SW480 (cell line): Measurements from ENCODE around the gene PFDN1.
A peak's percentile ranks its signal among the peaks of the same experiment; 100 is the strongest.
"Not testable (repeated sequence)": the region's sequence is repeated elsewhere in the genome, so short reads cannot be mapped to it uniquely, and the experiment has no call there.

Experiments
- DNase-seq: peaks from one replicate; pipeline ENCODE4 v3.0.0-alpha.2; 2016; ENCODE audit warnings: low spot score

PFDN1 gene

GRCh38 chr5:140302786-140303639 is at the start of gene PFDN1:
Gene PFDN1 (minus strand): TSS chr5:140303101. CDS start chr5:140303073, 28 bp downstream.
- DNase-seq, result peak; percentile 98

- peak; percentile 62 for DNase-seq
Observed at GRCh38 chr5:140351609-140352334, 48.9 kb upstream of the PFDN1 start.

- DNase-seq, result no peak
Observed at GRCh38 chr5:140349244-140349643, 46.3 kb upstream of the PFDN1 start.

GRCh38 chr5:140348104-140348503 is 45.2 kb upstream of the PFDN1 start:
- DNase-seq, result no peak

GRCh38 chr5:140347360-140347759 is 44.5 kb upstream of the PFDN1 start:
- DNase-seq, result no peak

- DNase-seq, result peak; percentile 93
Observed at GRCh38 chr5:140346348-140347221, 43.7 kb upstream of the PFDN1 start, which contains the start of gene HBEGF. Gene HBEGF (minus strand): TSS chr5:140346603. CDS start chr5:140346328, 275 bp downstream.

- DNase-seq, result no peak
Observed at GRCh38 chr5:140345919-140346347, 43.0 kb upstream of the PFDN1 start.

- peak; percentile 86 for DNase-seq
Observed at GRCh38 chr5:140344683-140345423, 42.0 kb upstream of the PFDN1 start.

GRCh38 chr5:140343849-140344248 is 40.9 kb upstream of the PFDN1 start:
- not testable (repeated sequence) for DNase-seq

- DNase-seq, result no peak
Observed at GRCh38 chr5:140342896-140343295, 40.0 kb upstream of the PFDN1 start.

- no peak for DNase-seq
Observed at GRCh38 chr5:140342287-140342686, 39.4 kb upstream of the PFDN1 start.

- no peak for DNase-seq
Observed at GRCh38 chr5:140341591-140341990, 38.7 kb upstream of the PFDN1 start.

- no peak for DNase-seq
Observed at GRCh38 chr5:140340605-140341121, 37.8 kb upstream of the PFDN1 start.

- DNase-seq, result no peak
Observed at GRCh38 chr5:140339636-140340035, 36.7 kb upstream of the PFDN1 start.

- no peak for DNase-seq
Observed at GRCh38 chr5:140338908-140339307, 36.0 kb upstream of the PFDN1 start.

- DNase-seq, result no peak
Observed at GRCh38 chr5:140338336-140338735, 35.4 kb upstream of the PFDN1 start.

GRCh38 chr5:140337880-140338279 is 35.0 kb upstream of the PFDN1 start:
- DNase-seq, result no peak

GRCh38 chr5:140336388-140336787 is 33.5 kb upstream of the PFDN1 start:
- no peak for DNase-seq

GRCh38 chr5:140331638-140332037 is 28.7 kb upstream of the PFDN1 start:
- no peak for DNase-seq

- DNase-seq, result no peak
Observed at GRCh38 chr5:140329739-140330481, 27.0 kb upstream of the PFDN1 start.
